Inferior parietal cortex (tissue), 1 donor: ENCODE data around the gene TTC31.

ENCODE experiments used
- DNase-seq: peaks from one replicate; pipeline ENCODE4 v3.0.0-alpha.2; 2016; ENCODE audit errors: extremely low spot score

The TTC31 gene

GRCh38 chr2:74505448-74506246 is 22.8 kb downstream of the TTC31 start:
- no peak for DNase-seq

- peak; percentile 98 for DNase-seq
Measured at GRCh38 chr2:74507145-74507925, 24.5 kb downstream of the TTC31 start, which contains the start of gene PCGF1. Gene PCGF1 (minus strand): TSS chr2:74507695. CDS start chr2:74507668, 27 bp downstream.

GRCh38 chr2:74507926-74508520 is 25.1 kb downstream of the TTC31 start:
- no peak for DNase-seq

GRCh38 chr2:74510272-74510671 is 27.4 kb downstream of the TTC31 start:
- DNase-seq: no peak

- DNase-seq: no peak
Measured at GRCh38 chr2:74511104-74511989, 28.5 kb downstream of the TTC31 start.

GRCh38 chr2:74512744-74513604 is 30.1 kb downstream of the TTC31 start:
- DNase-seq: no peak

GRCh38 chr2:74513605-74514367 is 30.9 kb downstream of the TTC31 start:
- DNase-seq: no peak

DNA sequence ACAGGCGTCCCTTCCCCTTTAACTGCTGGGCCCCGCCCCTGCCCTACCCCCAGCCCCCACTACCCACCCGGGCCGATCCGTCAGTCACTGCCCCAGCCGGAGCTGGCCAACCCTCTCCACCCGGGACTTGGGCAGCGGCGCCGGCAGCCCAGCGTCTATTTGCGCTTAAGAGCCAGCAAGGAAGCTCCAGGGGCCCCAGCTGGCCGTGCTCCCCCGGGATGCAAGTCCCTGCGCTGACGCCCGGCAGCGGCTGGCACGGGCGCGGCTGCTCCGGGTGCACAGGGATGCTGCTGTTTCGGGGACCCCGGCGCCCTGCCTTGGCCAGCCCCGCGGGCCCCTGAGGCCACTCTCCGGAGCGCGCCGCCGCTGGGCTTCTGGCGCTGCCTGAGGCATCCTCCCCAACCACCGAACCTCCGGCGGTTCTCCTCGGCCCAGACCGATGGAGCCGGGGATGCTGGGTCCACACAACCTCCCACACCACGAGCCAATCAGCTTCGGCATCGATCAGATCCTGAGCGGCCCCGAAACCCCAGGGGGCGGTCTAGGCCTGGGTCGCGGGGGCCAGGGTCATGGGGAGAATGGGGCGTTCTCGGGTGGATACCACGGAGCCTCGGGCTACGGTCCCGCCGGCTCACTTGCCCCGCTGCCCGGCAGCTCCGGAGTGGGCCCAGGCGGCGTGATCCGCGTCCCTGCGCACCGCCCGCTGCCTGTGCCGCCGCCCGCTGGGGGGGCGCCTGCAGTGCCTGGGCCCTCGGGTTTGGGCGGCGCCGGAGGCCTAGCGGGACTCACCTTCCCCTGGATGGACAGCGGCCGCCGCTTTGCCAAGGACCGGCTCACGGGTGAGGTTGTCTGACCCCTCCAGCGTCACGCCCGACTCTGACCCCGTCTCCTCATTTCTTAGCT is 31.7 kb downstream of the TTC31 start, which contains the start of gene TLX2:
Gene TLX2 (plus strand): TSS at position 83 of the 903 bp plus-strand sequence. CDS start 357 bp downstream, at position 440.
- DNase-seq: no peak

GRCh38 chr2:74515271-74515980 is 32.5 kb downstream of the TTC31 start:
- DNase-seq: no peak

DNA sequence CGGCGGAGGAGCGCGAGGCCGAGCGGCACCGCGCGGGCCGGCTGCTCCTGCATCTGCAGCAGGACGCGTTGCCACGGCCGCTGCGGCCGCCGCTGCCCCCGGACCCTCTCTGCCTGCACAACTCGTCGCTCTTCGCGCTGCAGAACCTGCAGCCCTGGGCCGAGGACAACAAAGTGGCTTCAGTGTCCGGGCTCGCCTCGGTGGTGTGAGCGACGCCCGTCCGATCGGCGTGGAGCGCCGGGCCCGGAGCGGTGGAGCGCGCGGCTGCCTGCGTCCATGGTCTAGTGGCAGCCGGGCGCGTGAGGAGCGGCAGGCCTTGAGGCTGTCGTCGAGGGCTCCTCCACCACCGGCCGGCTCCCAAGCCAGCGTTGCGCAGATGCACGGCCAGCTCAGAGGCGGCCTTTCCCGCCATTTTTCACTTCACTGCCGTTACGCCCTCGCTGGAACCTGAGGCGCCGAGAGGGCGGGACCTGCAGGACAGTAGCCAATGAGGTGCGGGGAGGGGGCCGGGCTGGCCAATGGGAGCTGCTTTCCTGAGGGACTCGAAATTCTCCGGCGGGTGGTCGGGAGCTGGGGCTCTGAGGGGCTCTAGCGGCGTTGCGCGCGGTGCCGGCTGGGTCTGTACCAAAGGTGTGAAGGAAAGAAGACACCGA is 33.2 kb downstream of the TTC31 start:
- no peak for DNase-seq

- DNase-seq: no peak
Measured at GRCh38 chr2:74516650-74517049, 33.8 kb downstream of the TTC31 start.

DNA sequence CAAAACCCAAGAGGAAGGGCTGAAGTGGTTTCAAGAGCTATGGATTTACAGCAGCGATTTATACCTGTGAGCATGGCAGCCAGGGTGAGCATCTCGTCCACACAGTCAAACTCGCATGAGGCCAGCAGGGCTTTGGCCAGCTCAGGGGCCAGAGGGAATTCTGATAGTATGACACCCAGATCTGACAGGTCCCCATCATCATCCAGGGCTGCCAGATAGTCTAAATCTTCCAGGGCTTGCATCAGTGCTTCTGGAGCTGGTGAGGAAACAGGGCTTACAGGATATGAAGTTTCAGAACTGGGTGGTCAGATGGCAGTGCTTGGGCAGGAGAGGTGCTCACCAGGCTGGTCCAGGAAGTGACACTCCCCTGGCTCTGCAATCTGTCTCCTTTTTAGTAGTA is 39.6 kb downstream of the TTC31 start:
- no peak for DNase-seq

- no peak for DNase-seq
Measured at GRCh38 chr2:74524005-74524404, 41.1 kb downstream of the TTC31 start.

DNA sequence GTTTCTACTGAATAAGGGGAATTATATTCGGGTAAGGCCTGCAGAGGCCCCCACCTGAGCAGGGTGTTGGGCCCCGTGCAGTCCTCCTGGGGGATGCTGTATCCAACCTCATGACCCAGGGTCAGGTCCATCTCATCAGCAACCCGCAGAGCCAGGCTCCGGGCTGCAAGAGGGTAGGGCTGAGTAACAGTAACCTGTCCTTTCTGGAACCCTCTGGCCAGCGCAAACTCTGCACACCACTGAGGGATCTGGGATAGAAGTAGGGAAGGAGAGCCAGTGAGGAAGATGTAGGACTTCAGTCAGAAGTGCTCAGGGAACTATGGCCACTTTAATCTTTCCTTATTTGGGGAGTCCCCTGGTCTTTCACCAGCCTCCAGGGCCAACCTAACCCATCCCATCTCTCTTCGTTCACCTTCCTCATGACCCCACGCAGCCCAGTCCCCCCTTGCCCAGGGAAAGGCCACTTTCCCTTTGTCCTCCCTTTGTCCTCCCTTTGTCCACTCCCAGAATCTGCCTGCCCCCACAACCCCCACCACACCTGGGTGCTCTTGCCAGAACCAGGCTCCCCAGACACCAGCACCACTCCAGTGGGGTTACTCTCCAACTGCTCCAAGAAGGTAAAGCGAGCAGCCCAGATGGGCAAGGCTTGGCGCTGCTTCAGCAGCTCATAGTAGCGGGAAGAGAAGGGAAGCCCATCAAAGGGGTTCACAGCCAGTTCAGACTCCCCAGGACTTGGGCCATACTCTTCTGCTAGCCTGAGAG is 42.3 kb downstream of the TTC31 start:
- no peak for DNase-seq

GRCh38 chr2:74525717-74526648 is 43.1 kb downstream of the TTC31 start, which contains the start of gene DQX1:
Gene DQX1 (minus strand): TSS chr2:74526231. CDS start chr2:74525729, 502 bp downstream.
- no peak for DNase-seq
